Left lung (tissue), 10 donors: ENCODE data around the gene PGM3. TPM values are rescaled to one million over a fixed set of nuclear protein-coding genes. Genes with fewer than 3 reads are reported as not detected.

Source experiments
- ATAC-seq: fragments of 200-7000 bp; cut with Tn5 transposase; one replicate; pipeline ENCODE4 v1.9.1; 2020; ENCODE audit warnings: moderate library complexity
- DNase-seq, 4 donors: peaks; one replicate each; pipeline ENCODE4 v3.0.0-alpha.2; 2013 to 2020
- H3K27ac ChIP-seq, 2 donors: fragments of 200-600 bp; sonication (generic) in 1 of 2; one replicate each; pipeline versions ENCODE4 v1.5.0 to v1.8.0; 2020 to 2021
- H3K27me3 ChIP-seq, 2 donors: fragments of 200-600 bp; sonication (generic) in 1 of 2; one replicate each; pipeline versions ENCODE4 v1.5.0 to v1.8.0; 2020 to 2021
- H3K36me3 ChIP-seq, 2 donors: fragments of 200-600 bp; sonication (generic) in 1 of 2; one replicate each; pipeline versions ENCODE4 v1.5.0 to v1.8.0; 2020 to 2021
- H3K4me1 ChIP-seq, 2 donors: fragments of 200-600 bp; one replicate each; pipeline ENCODE4 v1.8.0; 2021
- H3K4me3 ChIP-seq, 2 donors: fragments of 200-600 bp; sonication (generic) in 1 of 2; one replicate each; pipeline versions ENCODE4 v1.5.0 to v1.8.0; 2020 to 2021; ENCODE audit warnings: mild to moderate bottlenecking in 1 of 2
- H3K9me3 ChIP-seq, 2 donors: fragments of 200-600 bp; sonication (generic) in 1 of 2; one replicate each; pipeline versions ENCODE4 v1.5.0 to v1.8.0; 2020 to 2021
- CTCF ChIP-seq, 2 donors: fragments of 200-600 bp; sonication (generic) in 1 of 2; IDR thresholded peaks; one replicate each; pipeline versions ENCODE4 v1.5.0 to v1.8.0; 2021; ENCODE audit warnings: antibody characterized with exemption in 2 of 2
- intact Hi-C, 2 donors: fragments of 100-400 bp; cut with DNase I; formaldehyde crosslinking; loops; one replicate each; pipeline versions ENCODE4 v1.11.2 to v1.14.2; 2022
- polyA plus RNA-seq, 6 donors: library from polyadenylated mRNA; unstranded; fragments of 120-200 nt; gene quantifications; one replicate each; pipeline ENCODE4 v1.2.1, GENCODE V29; 2013; ENCODE audit not compliant: insufficient read length in 6 of 6
- total RNA-seq, 2 donors: library from RNA; stranded (reverse); fragmentation: NEBNext Ultra II Directional; extraction: Animal tissue kit (Norgen Biotek cat#: 25700); gene quantifications; one replicate each; pipeline ENCODE4 v1.2.1, GENCODE V29; 2021
- donor health status: DM: no; HTN: yes; CAD: no.
- donor health status: DM: no; HTN: no; CAD: no.

The PGM3 gene
- total and polyA plus RNA-seq, 8 donors, result 44.0 to 86.5 (median 73.7) TPM

- intact Hi-C loops, result no loop called here
- DNase-seq, result no peak
- Histone ChIP-seq H3K4me3 (no peak overlapping the region), H3K4me1 (no peaks in the 10 kb centered on the region), H3K9me3 (no peaks in the 10 kb centered on the region), H3K27ac (no peak overlapping the region), H3K36me3 (no peaks in the 10 kb centered on the region), H3K27me3 (no peaks in the 10 kb centered on the region)
- TF ChIP-seq CTCF (IDR thresholded peaks at IDR 0.05), result no peak
- no peak for ATAC-seq
Observed at GRCh38 chr6:83202031-83202430, 9.0 kb upstream of the PGM3 start.

GRCh38 chr6:83199863-83200225 lies 6.8 kb upstream of the PGM3 start:
- no peak for DNase-seq
- no peak overlapping the region for H3K27ac ChIP-seq
- ATAC-seq, result peak; percentile 22
- no peaks in the 10 kb centered on the region for H3K27me3 ChIP-seq
- no peaks in the 10 kb centered on the region for H3K9me3 ChIP-seq
- H3K4me1 ChIP-seq, result no peaks in the 10 kb centered on the region
- TF ChIP-seq CTCF (IDR thresholded peaks at IDR 0.05), result no peak
- no peaks in the 10 kb centered on the region for H3K36me3 ChIP-seq
- intact Hi-C loops, result no loop called here
- no peak overlapping the region for H3K4me3 ChIP-seq

- DNase-seq (no peak), ATAC-seq (no peak)
- TF ChIP-seq CTCF (IDR thresholded peaks at IDR 0.05), result no peak
- Histone ChIP-seq H3K4me3 (no peak overlapping the region), H3K27me3 (peaks cover 0 to under 1% of the 10 kb centered on the region in 2 donors), H3K4me1 (peaks cover 0 to 1% of the 10 kb centered on the region in 2 donors), H3K36me3 (no peaks in the 10 kb centered on the region), H3K27ac (no peak overlapping the region), H3K9me3 (no peaks in the 10 kb centered on the region)
- intact Hi-C loops, result no loop called here
Observed at GRCh38 chr6:83199173-83199862, 6.3 kb upstream of the PGM3 start.

- peaks cover 0 to 7% of the 10 kb centered on the region in 2 donors for H3K4me1 ChIP-seq
- DNase-seq, result no peak
- H3K27ac ChIP-seq, result no peak overlapping the region
- no peak for TF ChIP-seq CTCF (IDR thresholded peaks at IDR 0.05)
- H3K27me3 ChIP-seq, result peaks cover 0 to 8% of the 10 kb centered on the region in 2 donors
- H3K9me3 ChIP-seq, result no peaks in the 10 kb centered on the region
- ATAC-seq, result no peak
- no peak overlapping the region for H3K4me3 ChIP-seq
- intact Hi-C loops, result no loop called here
- H3K36me3 ChIP-seq, result no peaks in the 10 kb centered on the region
Observed at GRCh38 chr6:83198486-83199172, 5.6 kb upstream of the PGM3 start.

- Histone ChIP-seq H3K4me1 (peaks cover 0 to 28% of the 10 kb centered on the region in 2 donors), H3K27me3 (peaks cover 0 to 8% of the 10 kb centered on the region in 2 donors), H3K9me3 (no peaks in the 10 kb centered on the region), H3K4me3 (peak overlapping the region; percentile 88 to 95), H3K36me3 (no peaks in the 10 kb centered on the region), H3K27ac (peak overlapping the region; percentile 81 to 92)
- ATAC-seq (peak; percentile 83), DNase-seq (peak in 3 of 4 donors; percentile 31 to 89 (median 66))
- TF ChIP-seq CTCF (IDR thresholded peaks at IDR 0.05), result no peak
- intact Hi-C loops, result no loop called here
Observed at GRCh38 chr6:83193747-83194566, 892 bp upstream of the PGM3 start.
